ENCODE results near the gene SYNE1.

Gene SYNE1

GRCh38 chr6:152277826-152278329 is 359.3 kb downstream of the SYNE1 start:
- DNase-seq (ENCODE audit: low spot score), result no peak
- TF ChIP-seq CTCF (IDR thresholded peaks at IDR 0.05; ENCODE audit: borderline replicate concordance, control extremely low read depth, extremely low read depth, insufficient read depth, missing control alignments), result no peak
- in situ Hi-C loops (cut with MboI; ENCODE audit: low sequenced_read_pairs, unreplicated experiment), result no loop called here

GRCh38 chr6:152273638-152274037 is 363.5 kb downstream of the SYNE1 start:
- no peak for TF ChIP-seq CTCF (IDR thresholded peaks at IDR 0.05; ENCODE audit: borderline replicate concordance, control extremely low read depth, extremely low read depth, insufficient read depth, missing control alignments)
- in situ Hi-C loops (cut with MboI; ENCODE audit: low sequenced_read_pairs, unreplicated experiment), result no loop called here
- no peak for DNase-seq (ENCODE audit: low spot score)

GRCh38 chr6:152273002-152273401 is 364.2 kb downstream of the SYNE1 start:
- in situ Hi-C loops (cut with MboI; ENCODE audit: low sequenced_read_pairs, unreplicated experiment), result no loop called here
- no peak for TF ChIP-seq CTCF (IDR thresholded peaks at IDR 0.05; ENCODE audit: borderline replicate concordance, control extremely low read depth, extremely low read depth, insufficient read depth, missing control alignments)
- DNase-seq (ENCODE audit: low spot score), result no peak

GRCh38 chr6:152272486-152272885 is 364.7 kb downstream of the SYNE1 start:
- in situ Hi-C loops (cut with MboI; ENCODE audit: low sequenced_read_pairs, unreplicated experiment), result no loop called here
- no peak for TF ChIP-seq CTCF (IDR thresholded peaks at IDR 0.05; ENCODE audit: borderline replicate concordance, control extremely low read depth, extremely low read depth, insufficient read depth, missing control alignments)
- no peak for DNase-seq (ENCODE audit: low spot score)

- in situ Hi-C loops (cut with MboI; ENCODE audit: low sequenced_read_pairs, unreplicated experiment), result no loop called here
- DNase-seq (ENCODE audit: low spot score), result no peak
- TF ChIP-seq CTCF (IDR thresholded peaks at IDR 0.05; ENCODE audit: borderline replicate concordance, control extremely low read depth, extremely low read depth, insufficient read depth, missing control alignments), result no peak
Measured at GRCh38 chr6:152271776-152272464, 365.2 kb downstream of the SYNE1 start.

- in situ Hi-C loops (cut with MboI; ENCODE audit: low sequenced_read_pairs, unreplicated experiment), result no loop called here
- no peak for DNase-seq (ENCODE audit: low spot score)
- no peak for TF ChIP-seq CTCF (IDR thresholded peaks at IDR 0.05; ENCODE audit: borderline replicate concordance, control extremely low read depth, extremely low read depth, insufficient read depth, missing control alignments)
Measured at GRCh38 chr6:152270301-152270925, 366.7 kb downstream of the SYNE1 start.

Measured in GM13976 (cell line).